B cell (primary cell): ENCODE data around the gene ZNF534.

Experiments
- EZH2 ChIP-seq: IDR thresholded peaks from 2 replicates; pipeline ENCODE4 v1.6.1; 2012; ENCODE audit warnings: borderline replicate concordance, low read depth, mild to moderate bottlenecking, moderate library complexity, low read length; ENCODE audit not compliant: insufficient read depth, poor library complexity, severe bottlenecking
- TF ChIP-seq, protein P1 (sequence below): fragments of 200-600 bp; IDR thresholded peaks from one replicate; pipeline ENCODE4 v1.8.0; 2022; ENCODE audit warnings: antibody characterized with exemption, mild to moderate bottlenecking

DNA sequence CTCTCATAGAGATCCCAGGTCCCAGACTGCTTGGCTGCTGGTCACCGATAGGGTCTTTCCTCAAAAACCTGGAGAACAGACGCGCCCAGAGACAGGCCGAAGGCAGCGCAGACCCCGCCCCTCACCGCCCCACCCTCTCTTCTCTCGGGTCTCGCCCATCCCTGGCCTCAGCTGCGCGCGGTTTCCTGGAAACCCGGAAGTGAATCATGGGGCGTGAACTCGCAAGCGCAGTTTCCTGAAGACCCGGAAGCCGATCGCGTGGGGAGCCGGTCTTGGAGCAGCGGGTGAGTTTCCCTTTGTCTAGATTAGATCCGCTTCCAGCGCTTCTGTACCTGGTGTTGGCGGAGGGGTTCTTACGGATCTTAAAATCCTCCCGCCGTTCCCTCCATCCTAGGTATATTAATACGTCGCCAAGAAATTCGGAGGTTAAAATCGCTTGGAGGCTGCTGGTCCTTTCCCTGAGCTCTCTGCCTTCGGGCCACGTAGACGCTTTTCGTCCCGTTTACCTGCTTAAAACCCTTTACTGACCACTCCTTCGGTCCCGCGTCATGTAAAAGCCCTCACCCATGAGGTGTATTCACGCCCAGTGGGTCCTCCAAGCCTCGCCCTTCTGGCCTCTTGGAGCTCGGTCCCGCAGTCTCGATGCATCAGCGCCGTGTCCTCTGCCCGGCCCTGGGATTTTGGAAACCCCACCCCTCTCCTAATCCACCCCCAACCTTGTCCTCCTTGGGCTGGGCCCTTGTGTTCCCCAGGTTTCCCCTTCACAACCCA lies 24.6 kb downstream of the ZNF534 start, which contains the start of gene ZNF578:
- TF ChIP-seq, protein P1, sequence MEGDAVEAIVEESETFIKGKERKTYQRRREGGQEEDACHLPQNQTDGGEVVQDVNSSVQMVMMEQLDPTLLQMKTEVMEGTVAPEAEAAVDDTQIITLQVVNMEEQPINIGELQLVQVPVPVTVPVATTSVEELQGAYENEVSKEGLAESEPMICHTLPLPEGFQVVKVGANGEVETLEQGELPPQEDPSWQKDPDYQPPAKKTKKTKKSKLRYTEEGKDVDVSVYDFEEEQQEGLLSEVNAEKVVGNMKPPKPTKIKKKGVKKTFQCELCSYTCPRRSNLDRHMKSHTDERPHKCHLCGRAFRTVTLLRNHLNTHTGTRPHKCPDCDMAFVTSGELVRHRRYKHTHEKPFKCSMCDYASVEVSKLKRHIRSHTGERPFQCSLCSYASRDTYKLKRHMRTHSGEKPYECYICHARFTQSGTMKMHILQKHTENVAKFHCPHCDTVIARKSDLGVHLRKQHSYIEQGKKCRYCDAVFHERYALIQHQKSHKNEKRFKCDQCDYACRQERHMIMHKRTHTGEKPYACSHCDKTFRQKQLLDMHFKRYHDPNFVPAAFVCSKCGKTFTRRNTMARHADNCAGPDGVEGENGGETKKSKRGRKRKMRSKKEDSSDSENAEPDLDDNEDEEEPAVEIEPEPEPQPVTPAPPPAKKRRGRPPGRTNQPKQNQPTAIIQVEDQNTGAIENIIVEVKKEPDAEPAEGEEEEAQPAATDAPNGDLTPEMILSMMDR = no peak
- TF ChIP-seq EZH2 = no peak
